Activated B cell treated with CpG ODN at 0.5 μM for 24 hours (primary cell): Measurements from ENCODE around the gene CD300H. TPM values are rescaled to one million over a fixed set of nuclear protein-coding genes. Genes with fewer than 3 reads are reported as not detected.
A peak's percentile ranks its signal among the peaks of the same experiment; 100 is the strongest.

ENCODE experiments used
- ATAC-seq: fragments of 200-7000 bp; cut with Tn5 transposase; one replicate; pipeline ENCODE4 v1.10.0; 2021; ENCODE audit warnings: low read depth, mild to moderate bottlenecking, moderate library complexity
- CTCF ChIA-PET: fragments of 350-600 bp; sonication (Branson Sonifier 250); formaldehyde crosslinking; loops from one replicate; lab custom pipeline; 2021; ENCODE audit warnings: antibody characterized with exemption; lab: Charles Lee
- POLR2A ChIA-PET: fragments of 350-600 bp; sonication (Branson Sonifier 250); formaldehyde crosslinking; loops from one replicate; lab custom pipeline; 2021; ENCODE audit warnings: antibody characterized with exemption; lab: Charles Lee
- DNase-seq: peaks from one replicate; pipeline ENCODE4 v3.0.0; 2022
- H3K27ac Mint-ChIP-seq: one replicate; pipeline ENCODE4 v1.8.0; 2020; ENCODE audit warnings: mixed read lengths
- H3K27me3 Mint-ChIP-seq: one replicate; pipeline ENCODE4 v1.8.0; 2021; ENCODE audit warnings: mixed read lengths
- H3K36me3 Mint-ChIP-seq: one replicate; pipeline ENCODE4 v1.8.0; 2021; ENCODE audit warnings: low read depth, mixed read lengths
- H3K4me1 Mint-ChIP-seq: one replicate; pipeline ENCODE4 v1.8.0; 2021; ENCODE audit warnings: mixed read lengths
- H3K4me3 Mint-ChIP-seq: one replicate; pipeline ENCODE4 v1.8.0; 2020; ENCODE audit warnings: mild to moderate bottlenecking, mixed read lengths
- H3K9me3 Mint-ChIP-seq: one replicate; pipeline ENCODE4 v1.8.0; 2020; ENCODE audit warnings: mixed read lengths
- CTCF ChIP-seq: fragments of 200-600 bp; IDR thresholded peaks from one replicate; pipeline ENCODE4 v1.8.0; 2022; ENCODE audit warnings: antibody characterized with exemption, mild to moderate bottlenecking
- intact Hi-C: fragments of 100-400 bp; cut with micrococcal nuclease; formaldehyde crosslinking; loops from one replicate; pipeline ENCODE4 v1.15.1; 2024
- total RNA-seq: library from RNA; stranded (reverse); gene quantifications from 2 replicates; pipeline ENCODE4 v1.2.3, GENCODE V29; 2022

The CD300H gene
- total RNA-seq, 1 donor from 2014 or later = not detected

- H3K4me3 Mint-ChIP-seq = no peak overlapping the region
- TF ChIP-seq CTCF = no peak
- POLR2A ChIA-PET = no interaction called here
- CTCF ChIA-PET = no interaction called here
- no peaks in the 10 kb centered on the region for H3K9me3 Mint-ChIP-seq
- no peaks in the 10 kb centered on the region for H3K36me3 Mint-ChIP-seq
- ATAC-seq (no peak), DNase-seq (no peak)
- intact Hi-C loops = no loop called here
- peaks cover 6% of the 10 kb centered on the region for H3K27me3 Mint-ChIP-seq
- H3K27ac Mint-ChIP-seq = no peak overlapping the region
- peaks cover 18% of the 10 kb centered on the region for H3K4me1 Mint-ChIP-seq
Observed at GRCh38 chr17:74525465-74525725, 41.9 kb downstream of the CD300H start.

- peaks cover 6% of the 10 kb centered on the region for H3K27me3 Mint-ChIP-seq
- POLR2A ChIA-PET = no interaction called here
- no peaks in the 10 kb centered on the region for H3K36me3 Mint-ChIP-seq
- H3K27ac Mint-ChIP-seq = no peak overlapping the region
- no peak for DNase-seq
- CTCF ChIA-PET = no interaction called here
- H3K9me3 Mint-ChIP-seq = no peaks in the 10 kb centered on the region
- intact Hi-C loops = no loop called here
- peaks cover 23% of the 10 kb centered on the region for H3K4me1 Mint-ChIP-seq
- no peak for TF ChIP-seq CTCF
- no peak for ATAC-seq
- no peak overlapping the region for H3K4me3 Mint-ChIP-seq
Observed at GRCh38 chr17:74524653-74525464, 42.5 kb downstream of the CD300H start.

GRCh38 chr17:74523308-74523707 lies 44.0 kb downstream of the CD300H start:
- Mint-ChIP-seq H3K36me3 (no peaks in the 10 kb centered on the region), H3K27ac (no peak overlapping the region), H3K4me3 (no peak overlapping the region), H3K9me3 (peaks cover 4% of the 10 kb centered on the region), H3K27me3 (peaks cover 6% of the 10 kb centered on the region), H3K4me1 (peaks cover 16% of the 10 kb centered on the region)
- DNase-seq = no peak
- CTCF ChIA-PET = no interaction called here
- POLR2A ChIA-PET = no interaction called here
- intact Hi-C loops = no loop called here
- no peak for ATAC-seq
- no peak for TF ChIP-seq CTCF

- DNase-seq (no peak), ATAC-seq (no peak)
- ChIA-PET POLR2A (no interaction called here), CTCF (no interaction called here)
- intact Hi-C loops = no loop called here
- H3K27ac Mint-ChIP-seq = no peak overlapping the region
- no peak for TF ChIP-seq CTCF
- H3K36me3 Mint-ChIP-seq = no peaks in the 10 kb centered on the region
- peaks cover 8% of the 10 kb centered on the region for H3K9me3 Mint-ChIP-seq
- H3K27me3 Mint-ChIP-seq = peaks cover 6% of the 10 kb centered on the region
- peaks cover 14% of the 10 kb centered on the region for H3K4me1 Mint-ChIP-seq
- no peak overlapping the region for H3K4me3 Mint-ChIP-seq
Observed at GRCh38 chr17:74522381-74523105, 44.8 kb downstream of the CD300H start.

GRCh38 chr17:74521701-74522201 lies 45.6 kb downstream of the CD300H start:
- ChIA-PET CTCF (no interaction called here), POLR2A (no interaction called here)
- intact Hi-C loops = no loop called here
- ATAC-seq (no peak), DNase-seq (peak; percentile 13)
- no peak overlapping the region for H3K4me3 Mint-ChIP-seq
- H3K27me3 Mint-ChIP-seq = peaks cover 3% of the 10 kb centered on the region
- no peaks in the 10 kb centered on the region for H3K36me3 Mint-ChIP-seq
- no peak for TF ChIP-seq CTCF
- H3K4me1 Mint-ChIP-seq = peaks cover 14% of the 10 kb centered on the region
- H3K9me3 Mint-ChIP-seq = peaks cover 8% of the 10 kb centered on the region
- H3K27ac Mint-ChIP-seq = no peak overlapping the region
